Muscle of back (tissue), 11 donors: ENCODE measurements around the gene MEGF11. TPM values are rescaled to one million over a fixed set of nuclear protein-coding genes. Genes with fewer than 3 reads are reported as not detected.

ENCODE experiments used
- DNase-seq, 3 donors: peaks; one replicate each; pipeline versions ENCODE4 v3.0.0 to v3.0.0-alpha.2; 2013
- polyA plus RNA-seq, 10 donors: library from polyadenylated mRNA; unstranded; fragments of 120-200 nt; gene quantifications; one replicate each; pipeline ENCODE4 v1.2.1, GENCODE V29; 2013; ENCODE audit not compliant: insufficient read length in 10 of 10

The MEGF11 gene
- polyA plus RNA-seq, 10 donors, result 0.06 to 0.57 (median 0.35) TPM

DNA sequence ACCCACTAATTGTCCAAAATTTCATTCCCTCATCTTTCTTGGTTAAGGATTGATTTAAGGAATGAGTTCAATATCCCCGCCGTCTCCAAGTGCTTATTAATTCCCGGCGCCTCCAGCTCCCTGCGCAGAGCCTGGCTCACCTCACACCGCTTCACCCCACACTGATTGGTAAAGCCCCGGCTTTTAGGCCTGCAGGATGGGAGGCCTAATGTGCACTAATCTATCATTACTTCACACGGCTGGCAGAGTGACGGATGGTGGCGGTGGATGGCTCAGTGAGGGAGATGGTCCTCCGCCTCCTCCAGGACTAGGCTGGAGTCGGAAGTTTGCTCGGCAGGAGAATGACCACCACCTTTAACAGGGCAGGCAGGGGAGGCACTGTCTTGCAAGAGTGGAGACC, 81.7 kb downstream of the MEGF11 start:
- no peak for DNase-seq

GRCh38 chr15:66170716-66171115, 82.8 kb downstream of the MEGF11 start:
- DNase-seq, result no peak

- no peak for DNase-seq
These were observed 83.5 kb downstream of the MEGF11 start for GRCh38 chr15:66170042-66170441.

GRCh38 chr15:66169625-66170024, 83.9 kb downstream of the MEGF11 start:
- no peak for DNase-seq

DNA sequence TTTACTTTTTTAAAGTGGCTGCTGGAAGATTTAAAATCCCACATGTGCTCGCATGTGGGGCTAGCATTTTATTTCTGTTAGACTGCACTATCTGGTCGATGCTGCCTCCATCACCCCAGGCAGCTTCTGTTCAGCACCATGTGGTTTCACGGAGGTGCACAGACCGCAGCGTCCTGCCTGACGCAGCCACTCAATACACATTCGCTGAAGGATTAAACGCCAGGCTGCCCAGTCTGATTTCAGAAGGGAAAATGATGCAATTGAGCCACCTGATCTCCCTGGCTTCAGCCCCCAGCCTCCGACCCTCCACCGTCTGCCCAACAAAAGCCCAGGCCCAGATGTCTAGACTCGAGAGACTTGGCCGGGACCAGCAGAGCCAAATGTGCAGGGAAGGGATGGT, 84.5 kb downstream of the MEGF11 start:
- no peak for DNase-seq

DNA sequence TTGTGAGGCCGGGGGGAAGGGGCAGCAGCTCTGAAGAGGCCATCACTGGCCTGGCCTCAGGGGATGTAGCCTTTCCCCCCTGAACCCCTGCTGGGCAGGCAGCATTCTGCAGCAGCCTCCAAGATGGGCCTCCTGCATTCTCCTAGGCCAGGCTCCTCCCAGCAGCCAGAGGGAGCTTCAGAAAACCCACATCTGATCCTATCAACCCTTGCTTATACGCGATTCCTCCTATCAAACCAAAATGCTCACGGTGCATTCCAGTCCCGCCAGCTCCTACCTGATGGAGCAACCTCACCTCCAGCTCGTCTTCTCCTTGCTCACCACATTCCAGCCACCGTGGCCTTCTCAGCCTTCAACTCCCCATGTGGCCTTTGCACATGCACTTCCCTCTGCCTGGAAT, 85.7 kb downstream of the MEGF11 start:
- DNase-seq, result no peak

GRCh38 chr15:66165856-66166255, 87.7 kb downstream of the MEGF11 start:
- no peak for DNase-seq

GRCh38 chr15:66164788-66165187, 88.8 kb downstream of the MEGF11 start:
- no peak for DNase-seq

DNA sequence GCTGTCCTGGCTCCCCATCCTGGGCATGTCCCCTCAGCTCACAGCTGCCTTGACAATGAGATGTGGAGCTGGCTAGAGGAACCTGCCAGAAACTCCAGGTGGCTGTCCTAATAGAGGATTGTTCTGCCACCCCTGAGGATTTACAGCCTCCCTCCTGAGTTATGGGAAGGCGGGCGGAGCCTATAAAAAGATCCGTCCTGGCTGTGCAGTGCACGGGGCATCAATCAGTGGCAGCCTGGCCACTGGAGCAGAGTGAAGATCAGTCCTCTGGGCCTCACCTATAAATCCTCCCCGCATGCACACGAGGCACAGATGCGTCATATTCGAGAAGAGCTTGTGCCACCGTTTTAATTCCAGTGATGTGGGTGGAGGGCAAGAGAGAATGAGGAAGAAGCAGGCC, 90.0 kb downstream of the MEGF11 start:
- DNase-seq, result no peak

DNA sequence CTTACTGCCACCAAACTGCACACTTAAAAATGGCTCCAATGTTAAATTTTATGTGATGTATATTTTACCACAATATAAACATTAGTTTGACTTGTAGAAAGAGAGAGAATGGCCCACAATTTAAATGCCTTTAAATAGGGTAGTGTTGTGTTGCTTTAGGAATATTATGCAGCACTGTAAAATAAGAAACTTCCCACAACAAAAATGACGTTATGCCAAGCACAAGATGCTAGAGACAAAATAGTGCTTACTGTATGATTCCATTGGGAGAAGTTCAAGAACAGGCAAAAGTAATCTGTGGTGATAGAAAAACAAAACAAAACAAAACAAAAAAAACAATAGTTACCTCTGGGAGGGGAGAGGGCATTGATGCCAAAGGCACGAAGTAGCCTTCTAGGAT, 91.3 kb downstream of the MEGF11 start:
- DNase-seq, result no peak

GRCh38 chr15:66161575-66162118, 91.9 kb downstream of the MEGF11 start:
- no peak for DNase-seq

DNA sequence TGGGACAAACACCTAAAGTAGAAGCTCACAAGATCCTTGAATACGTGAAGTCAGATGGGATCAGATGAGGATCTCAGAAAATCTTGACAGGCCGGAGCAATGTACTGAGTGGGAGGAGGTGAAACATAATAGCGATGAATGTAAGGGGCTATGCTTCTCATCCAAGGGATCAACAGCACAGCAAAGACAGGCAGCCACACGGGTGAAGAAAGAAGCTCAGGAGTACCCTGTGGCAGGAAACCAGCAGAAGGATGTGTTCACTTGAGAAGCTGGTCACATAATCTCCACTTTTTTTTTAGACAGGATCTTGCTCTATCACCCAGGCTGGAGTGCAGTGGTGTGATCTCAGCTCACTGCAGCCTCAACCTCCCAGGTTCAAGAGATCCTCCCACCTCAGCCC, 92.4 kb downstream of the MEGF11 start:
- DNase-seq, result no peak

DNA sequence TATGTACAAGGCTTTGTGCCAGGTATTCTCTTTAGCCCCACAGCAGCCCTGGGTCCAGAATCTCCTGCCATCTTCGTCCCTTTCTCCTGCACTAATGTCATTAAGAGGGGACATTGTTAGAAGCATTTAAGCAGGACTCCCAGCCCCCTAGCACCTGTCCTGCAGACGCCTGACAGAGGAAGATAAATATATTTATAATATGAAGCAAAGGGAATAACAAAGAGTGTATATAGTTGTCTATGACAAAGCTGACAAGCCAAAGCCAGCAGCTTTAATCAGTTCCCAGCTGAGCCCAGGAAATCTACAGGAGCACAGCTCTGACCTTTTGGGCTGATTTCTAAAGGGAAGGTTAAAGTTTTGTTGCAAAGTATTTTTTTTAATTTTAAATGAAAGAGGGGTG, 96.0 kb downstream of the MEGF11 start:
- no peak for DNase-seq

- no peak for DNase-seq
These were observed 97.1 kb downstream of the MEGF11 start for GRCh38 chr15:66156310-66156975.

DNA sequence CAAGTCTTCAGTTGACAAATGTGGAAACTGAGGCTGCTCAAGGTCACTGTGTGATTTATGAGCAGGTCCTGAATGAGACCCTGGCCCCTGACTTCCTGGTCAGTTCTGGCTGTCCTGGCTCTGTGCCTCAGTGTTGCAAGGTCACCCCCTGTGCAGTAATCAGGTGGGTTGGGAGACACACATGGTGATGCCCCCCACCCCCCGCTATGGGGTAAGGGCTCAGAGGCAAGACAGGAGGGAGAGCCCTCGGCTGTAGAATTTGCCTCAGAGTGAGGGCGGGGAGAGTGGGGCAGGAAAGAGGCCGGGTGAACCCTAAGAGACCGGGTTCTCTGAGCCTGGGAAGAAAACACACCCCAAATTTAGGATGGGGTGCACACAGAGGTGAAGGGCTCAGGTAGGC, 98.5 kb downstream of the MEGF11 start:
- no peak for DNase-seq

DNA sequence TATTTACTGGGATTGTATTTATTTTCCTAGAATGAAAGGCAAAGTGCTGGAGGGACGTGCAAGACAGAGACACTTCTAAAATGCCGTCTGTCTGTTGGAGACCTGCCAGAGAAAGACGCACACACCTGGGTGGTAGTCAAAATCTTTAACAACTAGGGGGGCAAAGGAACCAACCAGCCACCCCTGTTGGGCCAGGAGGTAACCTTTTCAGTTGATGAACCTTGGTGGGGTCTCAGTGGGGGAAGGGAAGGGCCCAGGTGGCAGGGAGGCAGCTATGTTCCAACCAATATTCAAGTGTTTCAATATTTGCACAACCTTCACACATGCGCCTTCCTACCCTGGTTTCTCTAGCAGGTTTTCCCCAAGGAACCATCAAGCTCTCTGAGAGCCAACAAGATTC, 99.0 kb downstream of the MEGF11 start:
- no peak for DNase-seq

DNA sequence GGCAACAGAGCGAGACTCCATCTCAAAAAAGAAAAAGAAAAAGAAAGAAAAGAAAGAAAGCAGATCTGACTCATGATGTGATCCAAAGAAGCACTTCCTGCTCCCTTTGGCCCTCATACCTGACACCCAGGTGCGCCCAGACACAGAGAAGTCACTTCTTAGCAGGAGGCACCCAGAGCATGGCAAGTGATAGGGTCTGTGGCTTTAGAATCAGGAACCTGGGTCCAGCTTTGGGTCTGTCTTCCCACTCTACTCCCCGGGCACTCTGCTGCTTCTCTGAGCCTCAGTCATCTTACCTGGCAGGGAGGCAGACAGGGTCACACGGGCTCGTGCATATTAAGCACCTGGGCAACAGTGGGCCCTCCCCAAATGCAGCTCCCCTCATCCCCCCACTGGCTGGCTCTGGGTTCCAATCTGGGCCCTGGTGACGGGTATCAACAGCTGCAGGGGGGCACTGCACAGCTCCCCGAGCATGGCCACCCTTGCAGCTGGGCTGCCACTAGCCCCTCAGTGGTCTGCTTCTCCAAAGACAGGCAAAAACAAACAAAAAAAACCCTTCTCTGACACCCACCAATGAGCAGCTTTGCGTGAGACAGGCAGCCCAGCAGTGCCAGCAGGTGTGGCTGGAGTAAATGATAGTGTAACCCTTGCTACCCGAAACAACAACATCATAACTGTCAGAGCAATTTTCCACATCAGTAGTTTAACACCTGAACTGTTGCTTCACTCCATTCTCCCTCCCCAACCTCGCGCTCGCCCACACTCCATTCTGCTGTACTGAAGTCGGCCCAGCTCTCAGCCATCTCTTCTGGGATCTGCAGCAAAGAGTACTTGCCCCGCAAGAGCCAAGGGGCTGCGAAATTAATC, 99.8 kb downstream of the MEGF11 start:
- no peak for DNase-seq

- DNase-seq, result no peak
These were observed 100.9 kb downstream of the MEGF11 start for GRCh38 chr15:66152650-66153049.

DNA sequence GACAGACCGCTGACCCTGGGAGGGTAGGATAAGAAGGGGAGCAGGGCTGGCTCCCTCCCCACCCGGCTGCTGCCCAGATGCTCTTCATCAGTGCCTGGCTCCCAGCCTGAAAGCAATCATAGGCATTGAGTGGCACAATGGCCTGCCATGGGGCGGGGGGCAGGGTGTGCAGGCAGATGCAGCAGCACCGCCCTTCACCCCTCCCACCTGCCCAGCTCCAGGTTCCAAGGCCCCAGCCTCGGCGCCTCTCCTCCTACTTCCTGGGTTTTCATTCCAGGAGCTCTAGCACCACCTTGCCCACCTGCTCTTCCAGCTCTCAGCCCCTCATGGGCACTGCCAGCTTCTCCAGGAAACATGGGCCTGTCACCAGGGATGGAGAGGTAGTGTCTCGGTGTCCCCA, 101.7 kb downstream of the MEGF11 start:
- DNase-seq, result no peak

DNA sequence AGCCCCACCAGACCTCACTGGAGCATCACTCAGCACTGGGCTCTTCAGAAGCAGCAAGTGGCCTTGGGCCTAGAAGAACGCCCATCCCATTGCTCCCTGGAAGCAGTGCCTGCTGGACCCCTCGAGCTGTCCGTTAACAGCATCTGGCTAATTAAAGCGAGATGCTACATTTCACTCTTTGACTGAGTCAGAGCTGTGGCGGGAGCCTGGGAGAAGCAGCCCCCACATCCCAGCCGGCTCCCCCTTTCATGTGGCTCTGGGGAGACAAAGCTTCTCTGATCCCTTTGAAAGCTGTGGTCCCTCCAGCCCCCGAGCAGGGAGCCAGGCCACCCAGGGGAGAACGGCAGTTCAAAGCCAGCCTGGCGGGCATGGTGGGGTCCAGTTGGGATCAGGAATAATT, 103.7 kb downstream of the MEGF11 start:
- no peak for DNase-seq

DNA sequence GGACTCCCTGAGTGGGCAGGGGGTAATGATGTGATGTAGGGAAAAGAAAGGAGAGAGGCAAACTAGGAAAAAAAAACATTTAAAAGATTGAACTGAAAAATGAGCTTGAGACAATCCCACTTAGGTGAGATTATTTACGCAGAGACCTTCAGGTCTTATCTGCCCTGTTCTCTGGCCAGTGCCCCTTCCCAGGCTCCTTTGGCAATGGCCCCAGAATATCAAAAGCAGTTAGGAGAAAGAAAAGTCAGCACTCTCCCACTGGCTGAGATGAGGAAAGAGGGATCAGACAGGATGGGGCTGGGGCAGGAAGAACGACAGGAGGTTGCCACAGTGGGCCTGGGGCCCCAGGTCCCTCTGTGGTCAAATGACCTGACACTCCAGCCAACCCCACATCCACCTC, 105.4 kb downstream of the MEGF11 start:
- no peak for DNase-seq

DNA sequence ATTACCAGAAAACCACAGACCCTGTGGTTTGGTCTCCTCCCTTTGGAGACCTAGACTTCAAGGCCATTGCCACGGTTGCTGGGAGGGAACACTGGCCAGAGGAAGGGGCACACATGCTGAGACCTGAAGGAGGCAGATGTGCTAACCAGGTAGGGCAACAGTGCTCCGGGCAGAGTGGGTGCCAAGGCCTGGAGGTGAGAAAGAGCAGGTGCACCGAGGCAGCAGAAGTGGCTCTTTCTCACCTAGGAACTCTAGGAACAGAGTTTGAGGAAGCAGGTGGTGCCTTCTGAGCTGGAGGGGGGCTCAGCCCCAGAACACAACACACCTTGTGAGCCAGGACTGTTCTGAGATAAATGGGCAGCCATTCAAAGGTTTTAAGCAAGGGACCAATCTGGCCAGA, 106.1 kb downstream of the MEGF11 start:
- no peak for DNase-seq

DNA sequence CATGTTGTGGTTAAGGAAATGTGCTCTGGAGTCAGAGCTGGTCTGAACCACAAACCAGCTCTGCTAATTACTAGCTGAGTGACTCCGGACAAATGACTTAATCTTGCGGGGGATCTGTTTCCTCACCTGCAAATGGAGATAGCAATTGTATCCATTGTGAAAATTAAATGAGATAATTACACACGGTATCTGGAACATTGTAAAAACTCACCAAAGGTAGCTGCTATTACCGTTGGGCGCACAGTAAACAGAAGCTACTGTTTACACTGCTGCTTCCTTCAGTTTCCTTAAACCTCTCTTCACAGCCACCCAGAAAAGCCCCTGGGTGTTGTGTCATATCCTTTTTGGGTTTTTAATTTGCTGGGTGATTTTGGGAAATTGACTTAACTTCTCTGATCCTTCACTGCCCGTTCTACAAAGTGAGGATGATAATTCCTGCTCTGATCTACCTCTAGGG, 107.8 kb downstream of the MEGF11 start:
- DNase-seq, result no peak
